Lung (tissue), 12 donors: ENCODE results near the gene INTS11. TPM values are rescaled to one million over a fixed set of nuclear protein-coding genes. Genes with fewer than 3 reads are reported as not detected.

ENCODE experiments used
- ATAC-seq: fragments of 200-7000 bp; cut with Tn5 transposase; one replicate; pipeline ENCODE4 v1.9.1; 2020; ENCODE audit warnings: moderate number of reproducible peaks; ENCODE audit not compliant: insufficient read depth, low FRiP score
- DNase-seq, 3 donors: peaks; one replicate each; pipeline ENCODE4 v3.0.0-alpha.2; 2013 to 2017
- H3K27ac ChIP-seq, 2 donors: one replicate each; pipeline ENCODE4 v1.5.1; 2013; ENCODE audit warnings: mild to moderate bottlenecking in 2 of 2, moderate library complexity in 2 of 2, control low read depth in 1 of 2, inconsistent platforms in 1 of 2, low read depth in 1 of 2, low read length in 1 of 2
- H3K27me3 ChIP-seq, 3 donors: one replicate each; pipeline ENCODE4 v1.5.1; 2013; ENCODE audit warnings: low read length in 2 of 3; ENCODE audit not compliant: control insufficient read depth in 3 of 3, insufficient read depth in 3 of 3
- H3K36me3 ChIP-seq, 4 donors: one replicate each; pipeline ENCODE4 v1.5.1; 2013; ENCODE audit warnings: low read length in 4 of 4, mild to moderate bottlenecking in 1 of 4, moderate library complexity in 1 of 4; ENCODE audit not compliant: control insufficient read depth in 4 of 4, insufficient read depth in 4 of 4
- H3K4me1 ChIP-seq, 5 donors: one replicate each; pipeline ENCODE4 v1.5.1; 2013; ENCODE audit warnings: low read length in 5 of 5, mild to moderate bottlenecking in 2 of 5, moderate library complexity in 1 of 5; ENCODE audit not compliant: control insufficient read depth in 5 of 5, insufficient read depth in 5 of 5
- H3K4me3 ChIP-seq: one replicate; pipeline ENCODE4 v1.5.1; 2013; ENCODE audit warnings: mild to moderate bottlenecking, control low read depth, moderate library complexity
- H3K9ac ChIP-seq, 2 donors: one replicate each; pipeline ENCODE4 v1.5.1; 2013; ENCODE audit warnings: low read length in 2 of 2, control low read depth in 1 of 2; ENCODE audit not compliant: insufficient read depth in 1 of 2
- H3K9me3 ChIP-seq, 4 donors: one replicate each; pipeline ENCODE4 v1.5.1; 2013; ENCODE audit warnings: low read length in 3 of 4, mild to moderate bottlenecking in 1 of 4, moderate library complexity in 1 of 4; ENCODE audit not compliant: control insufficient read depth in 4 of 4, insufficient read depth in 3 of 4
- WGBS, 2 donors: extraction: QIAGEN DNeasy Blood & Tissue Kit; methylation state at CpG; one replicate each; pipeline ENCODE4 v1.1.7; 2013; 5-methylcytosine and 5-hydroxymethylcytosine counted together
- polyA plus RNA-seq, 2 donors: library from polyadenylated mRNA; stranded (reverse); fragments of 200-250 nt; gene quantifications; one replicate each; pipeline ENCODE4 v1.2.1, GENCODE V29; 2013
- total RNA-seq, 2 donors: library from RNA; depleted of rRNA in 1 of 2; stranded (reverse); fragments of >200 nt in 1 of 2; gene quantifications; one replicate each; pipeline ENCODE4 v1.2.1, GENCODE V29; 2014 to 2021
- TF ChIP-seq, protein P1 (sequence below): IDR thresholded peaks from 2 replicates; pipeline ENCODE4 v1.5.1; 2012; ENCODE audit warnings: mild to moderate bottlenecking; ENCODE audit errors: control extremely low read depth, extremely low read depth
- donor health status: control.
- donor health status: control.
- donor health status: Bipolar disorder and iron deficiency.
- donor health status: healthy.
- donor health status: DM: yes; HTN: yes; CAD: no.

Gene INTS11
- total and polyA plus RNA-seq, 4 donors: 89.8 to 130 (median 96.7) TPM

DNA sequence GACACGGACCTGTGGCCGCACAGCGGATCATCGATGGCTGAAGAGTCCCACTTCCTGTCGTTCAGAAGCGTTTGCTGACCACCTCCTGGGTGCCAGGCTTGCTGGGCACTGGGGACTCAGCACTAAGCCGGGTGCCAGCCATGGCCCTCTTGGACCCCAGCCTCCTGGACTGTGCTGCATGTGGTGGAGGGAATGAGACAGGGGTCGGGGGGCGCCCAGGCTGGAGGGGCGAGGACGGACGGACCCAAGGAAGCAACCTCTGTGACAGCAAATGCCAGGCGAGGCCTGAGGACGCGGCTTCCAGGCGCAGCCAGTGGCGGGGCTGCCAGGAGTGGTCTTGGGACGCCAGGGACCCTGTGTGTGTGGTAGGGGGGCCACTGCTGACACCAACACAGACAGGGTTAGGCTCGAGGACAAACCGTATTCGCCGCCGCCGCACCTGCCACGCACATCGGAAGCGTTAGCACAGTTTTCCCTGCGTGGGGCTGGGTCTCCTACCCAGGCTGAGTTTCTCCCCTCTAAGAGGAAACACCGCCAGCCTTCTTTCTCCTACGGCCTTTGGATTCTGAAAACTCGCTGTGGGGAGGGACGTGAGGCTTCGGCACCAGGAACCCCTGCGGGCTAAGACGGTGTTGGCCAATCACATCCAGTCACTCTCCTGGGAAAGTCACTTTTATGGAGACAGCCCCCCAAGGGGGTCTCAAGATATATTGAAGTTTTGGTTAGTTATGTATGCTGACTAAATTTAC is 36.9 kb upstream of the INTS11 start:
- Histone ChIP-seq H3K27ac (peak overlapping the region in 1 of 2 donors; percentile 44), H3K9me3 (peaks cover 0 to 3% (median 0%) of the 10 kb centered on the region in 4 donors), H3K4me1 (peaks cover 0 to 39% (median 11%) of the 10 kb centered on the region in 5 donors), H3K4me3 (no peak overlapping the region), H3K36me3 (no peaks in the 10 kb centered on the region), H3K9ac (peak overlapping the region in 1 of 2 donors; percentile 19), H3K27me3 (peaks cover 0 to 4% (median 0%) of the 10 kb centered on the region in 3 donors)
- ATAC-seq (no peak), DNase-seq (no peak)
- TF ChIP-seq, protein P1, sequence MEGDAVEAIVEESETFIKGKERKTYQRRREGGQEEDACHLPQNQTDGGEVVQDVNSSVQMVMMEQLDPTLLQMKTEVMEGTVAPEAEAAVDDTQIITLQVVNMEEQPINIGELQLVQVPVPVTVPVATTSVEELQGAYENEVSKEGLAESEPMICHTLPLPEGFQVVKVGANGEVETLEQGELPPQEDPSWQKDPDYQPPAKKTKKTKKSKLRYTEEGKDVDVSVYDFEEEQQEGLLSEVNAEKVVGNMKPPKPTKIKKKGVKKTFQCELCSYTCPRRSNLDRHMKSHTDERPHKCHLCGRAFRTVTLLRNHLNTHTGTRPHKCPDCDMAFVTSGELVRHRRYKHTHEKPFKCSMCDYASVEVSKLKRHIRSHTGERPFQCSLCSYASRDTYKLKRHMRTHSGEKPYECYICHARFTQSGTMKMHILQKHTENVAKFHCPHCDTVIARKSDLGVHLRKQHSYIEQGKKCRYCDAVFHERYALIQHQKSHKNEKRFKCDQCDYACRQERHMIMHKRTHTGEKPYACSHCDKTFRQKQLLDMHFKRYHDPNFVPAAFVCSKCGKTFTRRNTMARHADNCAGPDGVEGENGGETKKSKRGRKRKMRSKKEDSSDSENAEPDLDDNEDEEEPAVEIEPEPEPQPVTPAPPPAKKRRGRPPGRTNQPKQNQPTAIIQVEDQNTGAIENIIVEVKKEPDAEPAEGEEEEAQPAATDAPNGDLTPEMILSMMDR: no peak
- 68 to 72% methylated on average over 35 of the region's 35 CpGs for WGBS, 2 donors

DNA sequence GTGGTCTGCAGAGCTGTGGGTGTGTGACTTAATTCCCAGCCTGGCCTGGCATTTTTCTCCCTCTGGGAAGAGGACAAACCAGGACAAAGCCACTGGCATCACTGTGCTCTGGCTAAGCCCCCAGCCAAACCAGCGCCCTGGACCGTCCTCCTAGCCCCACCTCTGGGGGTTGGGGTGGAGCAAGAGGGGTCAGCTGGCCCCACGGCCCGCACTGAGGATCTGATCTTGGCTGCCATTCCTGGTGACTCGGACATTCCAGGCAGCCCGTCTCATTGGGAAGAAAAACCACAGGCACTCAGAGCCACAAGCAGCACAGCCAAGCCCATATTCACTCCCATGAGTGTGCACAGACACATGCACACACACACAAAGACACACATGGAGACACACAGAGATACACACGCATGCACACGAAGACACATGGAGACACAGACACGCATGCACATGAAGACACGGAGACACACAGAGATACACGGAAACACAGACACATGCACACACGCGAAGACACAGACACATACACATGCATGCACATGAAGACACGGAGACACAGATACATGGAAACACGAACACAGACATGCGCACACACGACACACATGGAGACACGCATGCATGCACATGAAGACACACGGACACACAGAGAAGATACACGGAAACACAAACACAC is 36.2 kb upstream of the INTS11 start:
- Histone ChIP-seq H3K27me3 (peaks cover 0 to 4% (median 0%) of the 10 kb centered on the region in 3 donors), H3K4me3 (no peak overlapping the region), H3K9me3 (peaks cover 0 to 3% (median 0%) of the 10 kb centered on the region in 4 donors), H3K27ac (peak overlapping the region in 1 of 2 donors; percentile 44), H3K4me1 (peaks cover 0 to 39% (median 11%) of the 10 kb centered on the region in 5 donors), H3K36me3 (no peaks in the 10 kb centered on the region), H3K9ac (no peak overlapping the region)
- TF ChIP-seq, protein P1: no peak
- DNase-seq (peak in 2 of 3 donors; percentile 31 to 46), ATAC-seq (peak; percentile 44)
- 69 to 76% methylated on average over 20 of the region's 20 CpGs for WGBS, 2 donors

DNA sequence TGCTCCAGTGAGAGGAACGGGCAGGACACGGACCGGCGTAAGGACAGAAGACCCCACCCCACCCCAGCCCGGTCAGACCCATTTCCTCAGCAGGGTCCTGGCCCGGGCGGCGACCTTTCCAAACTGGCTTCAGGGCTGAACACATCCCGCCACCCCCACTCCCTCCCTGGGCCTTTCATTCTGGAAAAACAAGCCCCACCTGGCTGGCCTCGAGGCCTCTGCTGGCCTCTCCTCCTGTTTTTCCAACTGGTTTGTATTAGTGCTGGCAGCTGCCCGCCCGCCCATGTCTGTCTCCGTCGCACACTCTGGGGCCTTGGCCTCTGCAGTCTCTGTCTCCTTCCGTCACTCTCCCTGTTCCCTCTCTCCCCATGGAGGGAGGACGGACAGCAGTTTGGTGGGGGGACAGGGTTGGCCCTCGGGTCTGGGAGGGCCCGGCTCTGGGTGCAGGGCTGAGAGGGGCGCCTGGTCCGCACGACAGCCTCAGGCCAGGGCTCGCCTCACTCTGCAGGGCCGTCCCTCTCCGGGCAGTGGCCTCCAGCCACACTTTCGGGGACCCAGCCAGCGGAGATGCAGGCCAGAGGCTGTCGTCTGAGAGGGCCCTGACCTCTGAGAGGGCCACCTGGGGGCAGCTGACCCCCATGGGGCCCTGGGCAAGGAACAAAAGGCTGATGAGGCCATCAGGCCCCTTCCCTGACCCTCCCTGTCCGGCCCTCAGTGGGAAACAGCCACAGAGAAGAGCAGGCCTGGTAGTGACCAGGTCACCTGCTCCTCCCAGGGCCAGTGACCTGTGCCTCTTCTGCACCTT is 35.4 kb upstream of the INTS11 start:
- Histone ChIP-seq H3K27me3 (peaks cover 0 to 4% (median 0%) of the 10 kb centered on the region in 3 donors), H3K9me3 (peaks cover 0 to 3% (median 0%) of the 10 kb centered on the region in 4 donors), H3K4me1 (peaks cover 0 to 39% (median 11%) of the 10 kb centered on the region in 5 donors), H3K4me3 (no peak overlapping the region), H3K9ac (peak overlapping the region in 1 of 2 donors; percentile 13), H3K27ac (peak overlapping the region; percentile 5 to 68), H3K36me3 (no peaks in the 10 kb centered on the region)
- TF ChIP-seq, protein P1: no peak
- 58 to 72% methylated on average over 28 of the region's 28 CpGs for WGBS, 2 donors
- ATAC-seq (no peak), DNase-seq (peak in 1 of 3 donors; percentile 38)
